Omental fat pad (tissue), 4 donors: ENCODE results near the gene CSNK1G1. TPM values are rescaled to one million over a fixed set of nuclear protein-coding genes. Genes with fewer than 3 reads are reported as not detected.

Experiments used
- ATAC-seq: fragments of 150-250 bp; one replicate; pipeline ENCODE4 v1.9.1; 2016; ENCODE audit warnings: mild to moderate bottlenecking, moderate library complexity; ENCODE audit not compliant: low FRiP score
- DNase-seq: peaks from one replicate; pipeline ENCODE4 v3.0.0-alpha.2; 2019; ENCODE audit warnings: low spot score
- total RNA-seq, 4 donors: library from RNA; depleted of rRNA; stranded (reverse); fragments of >200 nt; gene quantifications; one replicate each; pipeline ENCODE4 v1.1.0, GENCODE V29; 2016
- TF ChIP-seq, protein P1 (sequence below), 3 donors: fragments of 450-650 bp; IDR thresholded peaks; one replicate each; pipeline ENCODE4 v1.5.1; 2016 to 2017; ENCODE audit warnings: antibody characterized with exemption in 3 of 3, mild to moderate bottlenecking in 3 of 3, moderate library complexity in 2 of 3

CSNK1G1 gene
- total RNA-seq, 4 donors from 2014 or later, result 13.6 to 23.3 (median 21.7) TPM

DNA sequence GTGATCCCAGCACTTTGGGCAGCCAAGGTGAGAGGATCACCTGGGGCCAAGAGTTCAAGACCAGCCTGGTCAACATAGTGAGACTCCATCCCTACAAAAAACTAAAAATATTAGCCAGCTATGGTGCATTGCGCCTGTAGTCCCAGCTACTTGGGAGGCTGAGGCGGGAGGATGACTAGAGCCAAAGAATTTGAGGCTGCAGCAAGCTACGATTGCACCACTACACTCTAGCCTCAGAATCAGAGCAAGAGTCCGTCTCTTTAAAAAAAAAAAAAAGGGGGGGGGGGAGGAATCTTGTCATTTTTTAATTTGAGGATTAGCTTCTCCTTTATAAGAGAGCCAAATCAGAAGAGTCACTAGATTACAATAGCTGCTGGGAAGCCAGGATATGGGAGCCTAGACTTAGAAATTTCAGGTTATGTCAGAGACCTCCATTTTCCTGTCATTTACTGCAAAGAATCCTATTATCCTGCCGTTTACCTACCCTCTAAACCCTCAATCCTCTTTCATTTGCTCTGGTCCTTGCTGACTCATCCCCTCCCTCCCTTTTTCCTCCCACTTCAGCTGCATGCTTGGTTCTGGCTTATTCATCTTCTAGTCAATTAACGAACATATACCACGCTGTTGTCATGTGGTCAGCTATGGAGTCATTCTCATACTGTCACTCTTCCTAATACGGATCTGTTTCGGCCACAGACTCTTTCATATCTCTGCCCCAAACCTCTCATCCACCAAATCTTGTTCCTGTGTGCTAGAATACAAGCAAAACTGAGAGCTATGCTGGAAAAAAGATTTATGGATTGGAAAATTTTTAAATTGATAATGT, 109.4 kb downstream of the CSNK1G1 start:
- peak; percentile 82 for ATAC-seq
- DNase-seq, result peak; percentile 33
- TF ChIP-seq, protein P1, sequence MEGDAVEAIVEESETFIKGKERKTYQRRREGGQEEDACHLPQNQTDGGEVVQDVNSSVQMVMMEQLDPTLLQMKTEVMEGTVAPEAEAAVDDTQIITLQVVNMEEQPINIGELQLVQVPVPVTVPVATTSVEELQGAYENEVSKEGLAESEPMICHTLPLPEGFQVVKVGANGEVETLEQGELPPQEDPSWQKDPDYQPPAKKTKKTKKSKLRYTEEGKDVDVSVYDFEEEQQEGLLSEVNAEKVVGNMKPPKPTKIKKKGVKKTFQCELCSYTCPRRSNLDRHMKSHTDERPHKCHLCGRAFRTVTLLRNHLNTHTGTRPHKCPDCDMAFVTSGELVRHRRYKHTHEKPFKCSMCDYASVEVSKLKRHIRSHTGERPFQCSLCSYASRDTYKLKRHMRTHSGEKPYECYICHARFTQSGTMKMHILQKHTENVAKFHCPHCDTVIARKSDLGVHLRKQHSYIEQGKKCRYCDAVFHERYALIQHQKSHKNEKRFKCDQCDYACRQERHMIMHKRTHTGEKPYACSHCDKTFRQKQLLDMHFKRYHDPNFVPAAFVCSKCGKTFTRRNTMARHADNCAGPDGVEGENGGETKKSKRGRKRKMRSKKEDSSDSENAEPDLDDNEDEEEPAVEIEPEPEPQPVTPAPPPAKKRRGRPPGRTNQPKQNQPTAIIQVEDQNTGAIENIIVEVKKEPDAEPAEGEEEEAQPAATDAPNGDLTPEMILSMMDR (IDR thresholded peaks at IDR 0.05), result no peak

GRCh38 chr15:64245405-64245804, 110.6 kb downstream of the CSNK1G1 start:
- no peak for DNase-seq
- ATAC-seq, result no peak

GRCh38 chr15:64237677-64238076, 118.3 kb downstream of the CSNK1G1 start:
- no peak for ATAC-seq
- TF ChIP-seq, protein P1 (IDR thresholded peaks at IDR 0.05), result no peak

More at GRCh38 chr15:64245405-64245804, 110.6 kb downstream of the CSNK1G1 start:
- TF ChIP-seq, protein P1 (IDR thresholded peaks at IDR 0.05), result no peak

GRCh38 chr15:64236156-64236894, 119.6 kb downstream of the CSNK1G1 start:
- DNase-seq (no peak), ATAC-seq (no peak)
- TF ChIP-seq, protein P1 (IDR thresholded peaks at IDR 0.05), result no peak

More at GRCh38 chr15:64237677-64238076, 118.3 kb downstream of the CSNK1G1 start:
- no peak for DNase-seq

DNA sequence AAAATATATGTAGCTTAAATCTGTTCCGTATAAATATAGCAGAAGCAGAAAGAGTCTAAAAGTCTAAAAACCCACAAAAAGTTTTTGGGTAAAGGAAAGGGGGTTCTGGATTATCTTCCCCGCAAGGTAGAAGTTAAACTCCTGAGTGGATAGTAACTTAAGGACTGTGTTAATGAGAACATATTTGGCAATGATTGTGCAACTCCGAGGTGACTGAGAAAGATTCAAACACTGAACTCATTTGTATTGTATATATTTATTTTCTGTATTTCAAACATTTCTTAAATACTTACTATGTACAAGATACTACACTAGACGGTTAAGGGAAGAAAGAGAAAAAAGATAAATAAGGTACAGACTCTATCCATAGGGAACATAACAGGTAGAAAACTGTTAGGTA, 120.4 kb downstream of the CSNK1G1 start:
- TF ChIP-seq, protein P1 (IDR thresholded peaks at IDR 0.05), result no peak
- ATAC-seq (no peak), DNase-seq (no peak)

DNA sequence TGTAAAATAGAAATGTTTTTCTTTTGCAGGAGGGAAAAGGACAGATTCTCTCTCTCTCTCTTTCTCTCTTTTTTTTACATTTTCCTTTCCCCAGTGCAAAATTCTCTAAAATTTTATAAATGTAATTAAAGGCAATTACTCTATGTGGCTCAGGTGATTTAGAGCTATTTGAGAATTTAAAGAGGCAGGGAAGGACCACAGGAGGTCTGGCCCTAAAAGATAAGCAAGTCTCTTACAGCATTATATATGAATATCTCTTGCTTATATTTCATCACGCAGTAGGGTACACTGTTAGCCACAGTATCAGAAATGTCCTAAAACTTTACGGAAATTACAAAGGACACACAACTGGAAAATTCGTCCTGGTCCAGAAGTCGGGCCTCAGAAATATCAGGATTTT, 122.7 kb downstream of the CSNK1G1 start:
- ATAC-seq (no peak), DNase-seq (no peak)
- TF ChIP-seq, protein P1 (IDR thresholded peaks at IDR 0.05), result no peak
